HG02884 (cell line): ENCODE measurements around the gene GPATCH2L.

Experiments used
- ATAC-seq: cut with Tn5 transposase; IDR thresholded peaks from one replicate; pipeline ENCODE4 v1.9.1; 2021; ENCODE audit warnings: mild to moderate bottlenecking, moderate library complexity; ENCODE audit not compliant: unreplicated experiment

The GPATCH2L gene

GRCh38 chr14:76151398-76152332, at the start of gene GPATCH2L:
GPATCH2L (plus strand) TSS chr14:76151922; CDS start chr14:76154364, 2,442 bp downstream.
- peak; percentile 81 for ATAC-seq

- no peak for ATAC-seq
Observed at GRCh38 chr14:76104802-76105355, 46.8 kb upstream of the GPATCH2L start.

GRCh38 chr14:76106188-76106587, 45.5 kb upstream of the GPATCH2L start:
- no peak for ATAC-seq

- ATAC-seq: no peak
Observed at GRCh38 chr14:76109087-76109880, 42.4 kb upstream of the GPATCH2L start.

GRCh38 chr14:76112889-76113624, 38.7 kb upstream of the GPATCH2L start:
- ATAC-seq: no peak

- ATAC-seq: no peak
Observed at GRCh38 chr14:76113691-76114090, 38.0 kb upstream of the GPATCH2L start.

DNA sequence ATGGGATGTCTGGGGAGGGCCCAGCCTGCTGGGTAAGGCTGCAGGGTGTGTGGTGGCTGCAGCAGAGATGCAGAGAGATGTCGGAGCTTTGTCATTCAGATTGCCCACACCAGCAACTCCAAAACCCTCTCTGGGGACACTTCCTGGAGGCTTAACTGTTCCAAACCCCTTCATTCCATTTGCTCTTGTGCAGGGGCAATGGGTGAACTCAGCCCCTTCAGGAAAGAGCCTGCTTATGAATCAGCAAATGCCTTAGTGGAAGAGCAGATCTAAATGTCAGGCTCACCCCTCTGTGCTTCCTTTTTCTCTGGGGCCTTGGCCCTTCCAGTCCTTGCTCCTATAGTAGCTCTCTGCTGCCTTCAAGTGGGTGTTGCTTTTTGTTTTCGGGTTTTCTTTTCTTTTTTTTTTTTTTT, 36.7 kb upstream of the GPATCH2L start:
- no peak for ATAC-seq

- no peak for ATAC-seq
Observed at GRCh38 chr14:76117789-76118484, 33.8 kb upstream of the GPATCH2L start.

DNA sequence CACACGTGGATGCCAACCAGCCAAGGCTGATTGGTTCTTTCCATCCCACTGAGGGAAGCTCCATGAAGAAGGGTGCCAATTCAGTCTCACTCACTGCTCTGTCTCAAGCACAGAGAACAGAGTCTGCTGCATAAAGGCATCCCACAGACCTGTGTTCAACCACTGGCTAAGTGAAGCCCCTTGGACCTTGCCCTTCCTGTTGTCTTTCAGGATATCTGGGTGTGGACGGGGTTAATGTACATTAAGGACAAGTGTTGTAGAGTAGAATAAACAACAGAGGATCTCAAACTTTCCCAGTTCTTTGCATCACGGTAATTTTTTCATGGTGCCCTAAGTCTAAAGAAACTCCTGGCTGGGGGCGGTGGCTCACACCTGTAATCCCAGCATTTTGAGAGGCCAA, 33.1 kb upstream of the GPATCH2L start:
- no peak for ATAC-seq

DNA sequence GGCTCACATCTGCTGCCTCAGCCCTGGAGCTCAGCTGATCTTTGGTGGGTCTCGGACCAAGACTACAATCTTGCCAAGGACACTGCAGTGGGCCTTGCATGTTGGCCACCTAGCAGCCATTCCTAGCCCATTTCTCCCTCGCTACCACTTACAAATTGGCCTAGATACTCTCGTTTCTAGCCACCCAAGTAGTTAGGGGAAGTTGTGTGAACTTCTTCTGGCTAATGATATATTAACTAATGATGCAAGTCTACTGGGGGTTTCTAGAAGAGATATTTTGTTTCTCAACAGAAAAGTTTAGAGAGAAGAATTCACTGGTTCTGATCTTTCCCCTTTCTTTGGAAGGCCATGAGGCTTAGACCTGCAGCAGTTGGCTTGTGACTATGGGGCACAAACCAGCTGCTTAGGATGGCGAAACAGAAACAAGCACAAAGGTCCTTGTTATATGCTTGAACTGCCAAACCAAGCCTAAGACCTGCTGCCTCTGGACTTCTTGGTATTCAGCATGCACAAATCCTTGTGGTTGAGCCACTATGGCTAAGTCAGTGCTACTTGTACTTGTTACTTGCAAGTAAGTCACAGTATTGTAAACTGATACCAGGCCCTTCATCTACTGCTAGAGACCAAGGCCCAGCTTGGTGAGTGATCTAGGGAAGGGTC, 30.5 kb upstream of the GPATCH2L start:
- ATAC-seq: no peak

- no peak for ATAC-seq
Observed at GRCh38 chr14:76123426-76124225, 28.1 kb upstream of the GPATCH2L start.

- ATAC-seq: no peak
Observed at GRCh38 chr14:76125511-76125910, 26.2 kb upstream of the GPATCH2L start.

- no peak for ATAC-seq
Observed at GRCh38 chr14:76126076-76126475, 25.6 kb upstream of the GPATCH2L start.

- ATAC-seq: no peak
Observed at GRCh38 chr14:76129851-76130576, 21.7 kb upstream of the GPATCH2L start.

GRCh38 chr14:76131071-76131965, 20.4 kb upstream of the GPATCH2L start:
- no peak for ATAC-seq

- ATAC-seq: no peak
Observed at GRCh38 chr14:76133103-76133502, 18.6 kb upstream of the GPATCH2L start.

DNA sequence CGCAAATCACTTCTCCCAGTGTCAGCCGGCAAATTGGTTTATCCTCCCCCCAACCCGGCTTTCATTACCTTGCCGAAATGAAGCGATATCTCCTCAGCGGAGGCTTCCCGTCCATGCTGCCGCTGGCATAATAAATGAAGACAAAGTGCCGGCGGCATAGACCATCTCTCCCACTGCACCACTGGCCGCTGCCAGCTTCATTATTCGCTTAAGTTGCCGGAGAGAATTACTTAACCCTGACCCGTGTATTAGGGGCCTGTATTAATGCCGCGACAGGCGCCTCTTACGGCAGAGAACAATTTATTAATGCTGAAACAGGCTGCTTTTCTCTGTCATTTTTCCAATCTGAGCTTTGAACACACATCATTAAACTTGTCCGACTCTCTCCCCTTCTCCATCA, 17.5 kb upstream of the GPATCH2L start:
- no peak for ATAC-seq
